HEK293 (cell line): ENCODE results near the gene STK24.
A peak's percentile ranks its signal among the peaks of the same experiment; 100 is the strongest.
"Not testable (repeated sequence)": the region's sequence is repeated elsewhere in the genome, so short reads cannot be mapped to it uniquely, and the experiment has no call there.

ENCODE experiments used
- CTCF ChIA-PET: fragments of 350-600 bp; formaldehyde crosslinking; extraction: SDS; loops from one replicate; lab custom pipeline; 2021; ENCODE audit warnings: antibody characterized with exemption; lab: Yijun Ruan, JAX
- POLR2A ChIA-PET: fragments of 300-600 bp; formaldehyde crosslinking; extraction: SDS; loops from one replicate; lab custom pipeline; 2020; ENCODE audit warnings: antibody characterized with exemption, inconsistent platforms; lab: Yijun Ruan, JAX
- H3K27ac ChIP-seq: fragments of 200-500 bp; sonication (Bioruptor generic); 2 replicates; pipeline ENCODE4 v1.5.1; 2014; ENCODE audit warnings: low read depth, low read length, control low read depth, inconsistent platforms; ENCODE audit errors: extremely low read depth
- H3K36me3 ChIP-seq, 2 experiments: fragments of 200-500 bp in 1 of 2; sonication (Bioruptor generic) in 1 of 2; 1 replicate in 1 of 2; 2 replicates in 1 of 2; pipeline ENCODE4 v1.5.1; 2014 to 2017; ENCODE audit warnings: inconsistent platforms in 2 of 2, low read length in 2 of 2; ENCODE audit not compliant: control insufficient read depth in 2 of 2, insufficient read depth in 1 of 2
- H3K4me1 ChIP-seq: fragments of 200-500 bp; sonication (Bioruptor generic); 2 replicates; pipeline ENCODE4 v1.5.1; 2014; ENCODE audit warnings: mild to moderate bottlenecking, low read length, inconsistent platforms; ENCODE audit not compliant: control insufficient read depth, insufficient read depth
- H3K4me3 ChIP-seq: 2 replicates; pipeline ENCODE4 v1.5.1; 2011; ENCODE audit warnings: low read depth, mild to moderate bottlenecking, control low read depth, low read length, moderate library complexity
- H3K9me3 ChIP-seq: fragments of 200-500 bp; sonication (Bioruptor generic); 2 replicates; pipeline ENCODE4 v1.5.1; 2014; ENCODE audit warnings: low read depth, low read length, inconsistent platforms; ENCODE audit not compliant: control insufficient read depth, insufficient read depth
- CTCF ChIP-seq: fragments of 450-650 bp; formaldehyde crosslinking; IDR thresholded peaks from 2 replicates; pipeline ENCODE4 v1.5.1; 2016; ENCODE audit warnings: missing biosample characterization, missing genetic modification characterization
- EGR2 ChIP-seq: fragments of 450-650 bp; formaldehyde crosslinking; IDR thresholded peaks from 2 replicates; pipeline ENCODE4 v1.5.1; 2016; ENCODE audit warnings: low read depth, missing biosample characterization, missing genetic modification characterization
- GLI4 ChIP-seq: fragments of 450-650 bp; formaldehyde crosslinking; IDR thresholded peaks from 2 replicates; pipeline ENCODE4 v1.5.1; 2016; ENCODE audit warnings: missing biosample characterization, missing genetic modification characterization
- KLF1 ChIP-seq: fragments of 450-650 bp; formaldehyde crosslinking; IDR thresholded peaks from 2 replicates; pipeline ENCODE4 v1.5.1; 2016; ENCODE audit warnings: missing biosample characterization, missing genetic modification characterization
- KLF10 ChIP-seq: fragments of 450-650 bp; IDR thresholded peaks from 2 replicates; pipeline ENCODE4 v1.5.1; 2018; ENCODE audit warnings: missing biosample characterization, mild to moderate bottlenecking, missing genetic modification characterization
- KLF7 ChIP-seq: fragments of 450-650 bp; formaldehyde crosslinking; IDR thresholded peaks from 2 replicates; pipeline ENCODE4 v1.5.1; 2016; ENCODE audit warnings: missing biosample characterization, missing genetic modification characterization, borderline replicate concordance
- OSR2 ChIP-seq: fragments of 450-650 bp; formaldehyde crosslinking; IDR thresholded peaks from 2 replicates; pipeline ENCODE4 v1.5.1; 2016; ENCODE audit warnings: missing biosample characterization, missing genetic modification characterization
- SP7 ChIP-seq: fragments of 450-650 bp; formaldehyde crosslinking; IDR thresholded peaks from 2 replicates; pipeline ENCODE4 v1.5.1; 2016; ENCODE audit warnings: missing biosample characterization, missing genetic modification characterization
- TCF7L2 ChIP-seq: IDR thresholded peaks from 2 replicates; pipeline ENCODE4 v1.6.1; 2011; ENCODE audit warnings: low read depth, mild to moderate bottlenecking, inconsistent platforms, low read length, moderate library complexity, borderline replicate concordance
- WT1 ChIP-seq: fragments of 450-650 bp; formaldehyde crosslinking; IDR thresholded peaks from 2 replicates; pipeline ENCODE4 v1.5.1; 2016; ENCODE audit warnings: missing biosample characterization, missing genetic modification characterization
- YY1 ChIP-seq: fragments of 450-650 bp; formaldehyde crosslinking; IDR thresholded peaks from 2 replicates; pipeline ENCODE4 v1.5.1; 2018; ENCODE audit warnings: missing biosample characterization, missing genetic modification characterization
- ZBTB44 ChIP-seq: fragments of 450-650 bp; IDR thresholded peaks from 2 replicates; pipeline ENCODE4 v1.5.1; 2018; ENCODE audit warnings: missing biosample characterization, mild to moderate bottlenecking, missing genetic modification characterization
- ZBTB8A ChIP-seq: fragments of 450-650 bp; formaldehyde crosslinking; IDR thresholded peaks from 2 replicates; pipeline ENCODE4 v1.5.1; 2016; ENCODE audit warnings: missing biosample characterization, missing genetic modification characterization
- ZFHX2 ChIP-seq: fragments of 450-650 bp; formaldehyde crosslinking; conservative IDR thresholded peaks from 2 replicates; pipeline ENCODE4 v1.5.1; 2016; ENCODE audit warnings: missing biosample characterization, missing genetic modification characterization
- ZNF114 ChIP-seq: fragments of 450-650 bp; formaldehyde crosslinking; IDR thresholded peaks from 2 replicates; pipeline ENCODE4 v1.5.0; 2017; ENCODE audit warnings: missing biosample characterization, missing genetic modification characterization
- ZNF341 ChIP-seq: fragments of 450-650 bp; formaldehyde crosslinking; IDR thresholded peaks from 2 replicates; pipeline ENCODE4; 2016; ENCODE audit warnings: low read depth, missing biosample characterization, missing genetic modification characterization
- ZNF366 ChIP-seq: fragments of 450-650 bp; formaldehyde crosslinking; conservative IDR thresholded peaks from 2 replicates; pipeline ENCODE4 v1.5.1; 2016; ENCODE audit warnings: missing biosample characterization, missing genetic modification characterization
- ZNF433 ChIP-seq: fragments of 450-650 bp; formaldehyde crosslinking; IDR thresholded peaks from 2 replicates; pipeline ENCODE4 v1.5.1; 2016; ENCODE audit warnings: missing biosample characterization, missing genetic modification characterization, low read depth
- ZNF521 ChIP-seq: fragments of 450-650 bp; formaldehyde crosslinking; IDR thresholded peaks from 2 replicates; pipeline ENCODE4 v1.5.1; 2017; ENCODE audit warnings: missing biosample characterization, mild to moderate bottlenecking, missing genetic modification characterization
- ZNF621 ChIP-seq: fragments of 450-650 bp; formaldehyde crosslinking; IDR thresholded peaks from 2 replicates; pipeline ENCODE4 v1.5.1; 2017; ENCODE audit warnings: missing biosample characterization, missing genetic modification characterization
- ZNF654 ChIP-seq: fragments of 450-650 bp; formaldehyde crosslinking; IDR thresholded peaks from 2 replicates; pipeline ENCODE4 v1.5.1; 2016; ENCODE audit warnings: low read depth, missing biosample characterization, missing genetic modification characterization
- ZNF843 ChIP-seq: fragments of 450-650 bp; formaldehyde crosslinking; IDR thresholded peaks from 2 replicates; pipeline ENCODE4 v1.5.1; 2016; ENCODE audit warnings: missing biosample characterization, missing genetic modification characterization
- TF ChIP-seq, protein P1 (sequence below): fragments of 450-650 bp; formaldehyde crosslinking; IDR thresholded peaks from 2 replicates; pipeline ENCODE4 v1.5.1; 2017; ENCODE audit warnings: missing biosample characterization, missing genetic modification characterization
- TF ChIP-seq, protein P2 (sequence below): fragments of 450-650 bp; formaldehyde crosslinking; IDR thresholded peaks from 2 replicates; pipeline ENCODE4 v1.5.1; 2016; ENCODE audit warnings: missing biosample characterization, missing genetic modification characterization
- TF ChIP-seq, protein P3 (sequence below): fragments of 450-650 bp; formaldehyde crosslinking; IDR thresholded peaks from 2 replicates; pipeline ENCODE4; 2016; ENCODE audit warnings: missing biosample characterization, missing genetic modification characterization

The STK24 gene

DNA sequence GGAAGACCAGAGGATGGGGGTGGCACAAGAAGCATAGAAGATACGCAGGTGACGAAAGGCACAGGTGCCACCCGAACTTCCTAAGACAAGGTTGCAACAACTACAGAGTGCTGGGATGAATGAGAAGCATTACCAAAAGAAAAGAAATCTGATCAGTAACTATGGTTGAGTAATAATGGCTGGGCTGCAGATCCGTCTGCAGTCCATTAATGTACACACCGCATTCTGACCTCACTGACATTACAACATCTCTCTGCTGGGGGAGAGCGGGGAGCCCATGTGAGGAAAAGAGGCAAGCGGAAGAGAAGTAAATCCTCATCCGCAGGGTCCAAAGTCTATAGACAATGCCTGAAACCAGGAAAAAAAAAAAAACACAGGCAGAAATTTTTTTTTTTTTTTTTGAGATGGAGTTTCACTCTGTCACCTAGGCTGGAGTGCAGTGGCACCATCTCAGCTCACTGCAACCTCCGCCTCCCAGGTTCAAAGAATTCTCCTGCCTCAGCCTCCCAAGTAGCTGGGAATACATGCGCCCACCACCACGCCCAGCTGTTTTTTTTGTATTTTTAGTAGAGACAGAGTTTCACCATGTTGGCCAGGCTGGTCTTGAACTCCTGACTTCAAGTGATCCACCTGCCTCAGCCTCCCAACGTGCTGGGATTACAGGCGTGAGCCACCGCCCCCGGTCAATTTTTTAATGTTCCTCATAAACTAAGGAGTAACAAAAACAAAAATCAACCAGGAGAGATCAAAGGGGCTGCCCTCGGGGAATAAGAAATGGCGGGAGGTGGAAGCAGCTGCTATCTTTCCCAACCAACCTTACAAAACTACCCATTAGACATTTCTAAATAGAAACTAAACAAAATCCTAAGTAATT lies 7.2 kb downstream of the STK24 start:
- POLR2A ChIA-PET, H3K4me3 ChIP-seq, H3K9me3 ChIP-seq, H3K36me3 ChIP-seq, CTCF ChIA-PET: not testable (repeated sequence)
- Histone ChIP-seq H3K27ac (peak overlapping the region; percentile 54; the same call in 1 of the 2 replicates), H3K4me1 (peaks cover 19% of the 10 kb centered on the region)
- TF ChIP-seq OSR2 (tag by site-specific recombination) (peak; percentile 83), ZNF843 (peak; percentile 36; the same call in 1 of the 2 replicates), ZFHX2 (tag by site-specific recombination) (peak; percentile 49), ZNF341 (tag by site-specific recombination) (peak; percentile 74), KLF1 (0 out of 2 replicates have a peak, but pooled peaks have one; percentile 10), EGR2 (peak; percentile 29; the same call in 1 of the 2 replicates), YY1 (tag by site-specific recombination) (peak; percentile 34; the same call in 1 of the 2 replicates), WT1 (tag by site-specific recombination) (peak; percentile 80), KLF10 (0 out of 2 replicates have a peak, but pooled peaks have one; percentile 37), KLF7 (tag by site-specific recombination) (peak; percentile 53; the same call in 1 of the 2 replicates), SP7 (peak; percentile 61), ZBTB8A (tag by site-specific recombination) (peak; percentile 63)
- TF ChIP-seq, protein P1, sequence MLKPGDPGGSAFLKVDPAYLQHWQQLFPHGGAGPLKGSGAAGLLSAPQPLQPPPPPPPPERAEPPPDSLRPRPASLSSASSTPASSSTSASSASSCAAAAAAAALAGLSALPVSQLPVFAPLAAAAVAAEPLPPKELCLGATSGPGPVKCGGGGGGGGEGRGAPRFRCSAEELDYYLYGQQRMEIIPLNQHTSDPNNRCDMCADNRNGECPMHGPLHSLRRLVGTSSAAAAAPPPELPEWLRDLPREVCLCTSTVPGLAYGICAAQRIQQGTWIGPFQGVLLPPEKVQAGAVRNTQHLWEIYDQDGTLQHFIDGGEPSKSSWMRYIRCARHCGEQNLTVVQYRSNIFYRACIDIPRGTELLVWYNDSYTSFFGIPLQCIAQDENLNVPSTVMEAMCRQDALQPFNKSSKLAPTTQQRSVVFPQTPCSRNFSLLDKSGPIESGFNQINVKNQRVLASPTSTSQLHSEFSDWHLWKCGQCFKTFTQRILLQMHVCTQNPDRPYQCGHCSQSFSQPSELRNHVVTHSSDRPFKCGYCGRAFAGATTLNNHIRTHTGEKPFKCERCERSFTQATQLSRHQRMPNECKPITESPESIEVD (tag by site-specific recombination) = peak; percentile 68
- TF ChIP-seq, protein P2, sequence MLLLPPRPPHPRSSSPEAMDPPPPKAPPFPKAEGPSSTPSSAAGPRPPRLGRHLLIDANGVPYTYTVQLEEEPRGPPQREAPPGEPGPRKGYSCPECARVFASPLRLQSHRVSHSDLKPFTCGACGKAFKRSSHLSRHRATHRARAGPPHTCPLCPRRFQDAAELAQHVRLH (tag by site-specific recombination) = peak; percentile 48; the same call in 1 of the 2 replicates

DNA sequence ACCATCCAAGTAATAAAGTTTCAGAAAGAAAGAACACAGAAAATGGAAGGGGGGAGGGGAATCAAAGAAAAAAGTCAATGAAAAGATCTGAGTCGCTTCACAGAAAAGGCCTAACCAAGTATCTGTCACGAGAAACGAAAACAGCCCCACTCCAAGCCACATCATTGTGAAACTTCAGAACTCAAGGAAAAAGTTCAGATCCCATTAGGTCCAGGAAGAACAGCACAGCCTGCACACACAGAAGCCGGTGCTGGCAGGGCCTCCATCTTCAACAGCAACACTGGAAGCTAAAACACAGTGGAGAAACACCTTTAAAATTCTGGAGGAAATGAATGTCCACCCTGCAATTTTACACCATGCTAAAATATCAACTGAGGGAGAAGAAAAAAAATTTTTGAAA lies 8.0 kb downstream of the STK24 start:
- ChIA-PET POLR2A (no interaction called here), CTCF (interaction anchor here (0.7 kb wide), 1 partner anchor 95 kb away, joined by 3 read pairs; no protein-coding TSS in a partner anchor)
- no peak overlapping the region for H3K4me3 ChIP-seq
- no peaks in the 10 kb centered on the region; a peak in 1 of 3 replicates for H3K36me3 ChIP-seq
- H3K27ac ChIP-seq = no peak overlapping the region
- H3K4me1 ChIP-seq = peaks cover 19% of the 10 kb centered on the region
- TF ChIP-seq ZNF621 (tag by site-specific recombination) (no peak), TCF7L2 (no peak), ZNF114 (no peak), GLI4 (tag by site-specific recombination) (no peak), ZNF654 (tag by site-specific recombination) (no peak), ZNF433 (tag by site-specific recombination) (no peak), ZNF521 (tag by site-specific recombination) (no peak), ZNF366 (tag by site-specific recombination) (no peak), ZBTB44 (tag by site-specific recombination) (no peak), CTCF (tag by site-specific recombination) (no peak)
- TF ChIP-seq, protein P3, sequence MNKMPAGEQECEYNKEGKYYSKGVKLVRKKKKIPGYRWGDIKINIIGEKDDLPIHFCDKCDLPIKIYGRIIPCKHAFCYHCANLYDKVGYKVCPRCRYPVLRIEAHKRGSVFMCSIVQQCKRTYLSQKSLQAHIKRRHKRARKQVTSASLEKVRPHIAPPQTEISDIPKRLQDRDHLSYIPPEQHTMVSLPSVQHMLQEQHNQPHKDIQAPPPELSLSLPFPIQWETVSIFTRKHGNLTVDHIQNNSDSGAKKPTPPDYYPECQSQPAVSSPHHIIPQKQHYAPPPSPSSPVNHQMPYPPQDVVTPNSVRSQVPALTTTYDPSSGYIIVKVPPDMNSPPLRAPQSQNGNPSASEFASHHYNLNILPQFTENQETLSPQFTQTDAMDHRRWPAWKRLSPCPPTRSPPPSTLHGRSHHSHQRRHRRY (tag by site-specific recombination) = no peak
- no peaks in the 10 kb centered on the region for H3K9me3 ChIP-seq
